Cardiac muscle cell (in vitro differentiated cells and primary cell): ENCODE data around the gene ZNF398. TPM values are rescaled to one million over a fixed set of nuclear protein-coding genes. Genes with fewer than 3 reads are reported as not detected.

Experiments used
- DNase-seq, 2 donors: peaks; one replicate each; pipeline versions ENCODE4 v3.0.0 to v3.0.0-alpha.2; 2010 to 2017; ENCODE audit warnings: low read depth in 1 of 2, low spot score in 1 of 2
- H3K27ac ChIP-seq: fragments of 200-600 bp; sonication (generic); 2 replicates; pipeline ENCODE4 v1.5.1; 2016
- H3K27me3 ChIP-seq: fragments of 200-600 bp; sonication (generic); 2 replicates; pipeline ENCODE4 v1.6.0; 2016; ENCODE audit warnings: control low read depth
- H3K36me3 ChIP-seq: fragments of 200-600 bp; sonication (generic); 2 replicates; pipeline ENCODE4 v1.5.1; 2016; ENCODE audit warnings: control low read depth
- H3K4me1 ChIP-seq: fragments of 200-600 bp; sonication (generic); 2 replicates; pipeline ENCODE4 v1.8.1; 2017; ENCODE audit warnings: low read depth, mild to moderate bottlenecking, mixed run types
- H3K4me3 ChIP-seq: fragments of 200-600 bp; sonication (generic); 2 replicates; pipeline ENCODE4 v1.5.1; 2016; ENCODE audit warnings: mild to moderate bottlenecking
- H3K9me3 ChIP-seq: fragments of 200-600 bp; sonication (generic); 2 replicates; pipeline ENCODE4 v1.5.1; 2017; ENCODE audit warnings: low read depth, mild to moderate bottlenecking, control low read depth
- CTCF ChIP-seq: IDR thresholded peaks from 2 replicates; pipeline ENCODE4 v1.5.1; 2012; ENCODE audit warnings: low read depth, mild to moderate bottlenecking, low read length
- polyA plus RNA-seq: library from polyadenylated mRNA; unstranded; fragments of >200 nt; fragmentation: Nextera tagmentation; extraction: Ambion mirVana; gene quantifications from 2 replicates; pipeline ENCODE4 v1.2.1, GENCODE V29; 2016
- total RNA-seq: library from RNA; depleted of rRNA; stranded (reverse); fragments of >200 nt; gene quantifications from 2 replicates; pipeline ENCODE4 v1.2.3, GENCODE V29; 2016

Gene ZNF398
- total and polyA plus RNA-seq, 2 experiments from 2014 or later = 8.0 to 22.1 TPM

GRCh38 chr7:149181450-149181790, 34.2 kb downstream of the ZNF398 start:
- no peaks in the 10 kb centered on the region for H3K9me3 ChIP-seq
- peaks cover 32% of the 10 kb centered on the region for H3K36me3 ChIP-seq
- TF ChIP-seq CTCF = no peak
- H3K27me3 ChIP-seq = no peaks in the 10 kb centered on the region
- no peak overlapping the region for H3K27ac ChIP-seq
- DNase-seq = no peak
- H3K4me1 ChIP-seq = no peaks in the 10 kb centered on the region
- no peak overlapping the region for H3K4me3 ChIP-seq

GRCh38 chr7:149184274-149184673, 37.0 kb downstream of the ZNF398 start:
- Histone ChIP-seq H3K4me3 (no peak overlapping the region), H3K36me3 (peaks cover 9% of the 10 kb centered on the region), H3K27ac (no peak overlapping the region), H3K27me3 (no peaks in the 10 kb centered on the region), H3K9me3 (no peaks in the 10 kb centered on the region), H3K4me1 (no peaks in the 10 kb centered on the region)
- DNase-seq = no peak
- TF ChIP-seq CTCF = no peak

GRCh38 chr7:149188213-149188612, 41.0 kb downstream of the ZNF398 start:
- no peak for TF ChIP-seq CTCF
- Histone ChIP-seq H3K36me3 (no peaks in the 10 kb centered on the region), H3K4me3 (no peak overlapping the region), H3K27me3 (no peaks in the 10 kb centered on the region), H3K27ac (no peak overlapping the region), H3K9me3 (no peaks in the 10 kb centered on the region), H3K4me1 (no peaks in the 10 kb centered on the region)
- no peak for DNase-seq

GRCh38 chr7:149188637-149189259, 41.5 kb downstream of the ZNF398 start:
- no peaks in the 10 kb centered on the region for H3K4me1 ChIP-seq
- H3K27me3 ChIP-seq = no peaks in the 10 kb centered on the region
- H3K27ac ChIP-seq = no peak overlapping the region
- no peak for TF ChIP-seq CTCF
- no peaks in the 10 kb centered on the region for H3K9me3 ChIP-seq
- H3K4me3 ChIP-seq = no peak overlapping the region
- DNase-seq = no peak
- H3K36me3 ChIP-seq = no peaks in the 10 kb centered on the region

- Histone ChIP-seq H3K36me3 (no peaks in the 10 kb centered on the region), H3K4me3 (no peak overlapping the region), H3K27ac (no peak overlapping the region), H3K9me3 (no peaks in the 10 kb centered on the region), H3K4me1 (peaks cover 3% of the 10 kb centered on the region), H3K27me3 (no peaks in the 10 kb centered on the region)
- DNase-seq = no peak
- TF ChIP-seq CTCF = no peak
These were observed 44.6 kb downstream of the ZNF398 start for GRCh38 chr7:149191851-149192250.

- TF ChIP-seq CTCF = no peak
- peak overlapping the region; percentile 96 for H3K4me3 ChIP-seq
- peaks cover 6% of the 10 kb centered on the region for H3K4me1 ChIP-seq
- no peaks in the 10 kb centered on the region for H3K27me3 ChIP-seq
- peaks cover 13% of the 10 kb centered on the region for H3K36me3 ChIP-seq
- H3K9me3 ChIP-seq = no peaks in the 10 kb centered on the region
- no peak for DNase-seq
- H3K27ac ChIP-seq = no peak overlapping the region
These were observed 47.5 kb downstream of the ZNF398 start for GRCh38 chr7:149194799-149195179.
